Measurements from ENCODE around the gene PLCL1.

PLCL1 gene

DNA sequence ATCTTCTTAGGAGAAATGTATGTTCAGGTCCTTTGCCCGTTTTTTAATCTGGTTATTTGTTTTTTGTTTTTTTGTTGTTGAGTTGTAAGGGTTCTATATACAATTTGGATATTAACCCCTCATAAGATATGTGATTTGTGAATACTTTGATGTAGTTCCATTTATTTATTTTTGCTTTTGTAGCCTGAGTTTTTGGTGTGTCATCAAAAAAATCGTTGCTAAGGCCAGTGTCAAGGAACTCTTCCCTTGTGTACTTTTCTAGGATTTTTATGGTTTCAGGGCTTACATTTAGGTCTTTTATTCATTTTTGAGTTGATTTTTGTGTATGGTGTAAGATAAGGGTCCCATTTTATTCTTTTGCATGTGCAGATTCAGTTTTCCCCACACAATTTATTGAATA lies 372.6 kb downstream of the PLCL1 start:
- Histone ChIP-seq H3K4me3 (replicated peaks; ENCODE audit: insufficient read depth, low read length) (no peak overlapping the region), H3K27ac (replicated peaks) (no peak overlapping the region), H3K27me3 (ENCODE audit: insufficient read depth, poor library complexity, severe bottlenecking) (no peaks in the 10 kb centered on the region)
- no peak for DNase-seq (ENCODE audit: low read depth in 1 of 2, low spot score in 1 of 2)
- TF ChIP-seq REST (IDR thresholded peaks at IDR 0.05; ENCODE audit: insufficient replicate concordance, low read depth) (no peak), SPI1 (IDR thresholded peaks at IDR 0.05; ENCODE audit: borderline replicate concordance, low read depth) (no peak), POLR2AphosphoS5 (IDR thresholded peaks at IDR 0.05; ENCODE audit: low read depth) (no peak)

DNA sequence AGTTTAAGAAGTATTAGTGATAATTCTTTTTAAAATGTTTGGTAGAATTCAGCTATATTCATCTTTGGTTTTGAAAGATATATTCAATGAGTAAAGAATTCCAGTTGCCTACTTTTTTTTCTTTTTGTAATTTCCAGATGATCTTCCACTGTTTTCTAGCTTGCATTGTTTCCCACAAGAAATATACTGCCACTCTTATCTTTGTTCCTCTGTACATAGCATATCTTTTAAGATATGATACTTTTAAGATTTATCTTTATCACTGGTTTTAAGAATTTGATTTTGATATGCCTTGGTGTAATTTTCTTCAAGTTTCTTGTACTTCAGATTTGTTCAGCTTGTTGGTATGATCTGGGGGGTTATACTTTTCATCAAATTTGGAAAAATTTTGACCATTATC lies 374.4 kb downstream of the PLCL1 start:
- Histone ChIP-seq H3K27me3 (ENCODE audit: insufficient read depth, poor library complexity, severe bottlenecking) (no peaks in the 10 kb centered on the region), H3K4me3 (replicated peaks; ENCODE audit: insufficient read depth, low read length) (no peak overlapping the region), H3K27ac (replicated peaks) (no peak overlapping the region)
- DNase-seq (ENCODE audit: low read depth in 1 of 2, low spot score in 1 of 2), result no peak
- TF ChIP-seq SPI1 (IDR thresholded peaks at IDR 0.05; ENCODE audit: borderline replicate concordance, low read depth) (no peak), GABPA (IDR thresholded peaks at IDR 0.05; ENCODE audit: low read depth) (no peak), POLR2AphosphoS5 (IDR thresholded peaks at IDR 0.05; ENCODE audit: low read depth) (no peak), REST (IDR thresholded peaks at IDR 0.05; ENCODE audit: insufficient replicate concordance, low read depth) (no peak)
- TF ChIP-seq, protein P1, sequence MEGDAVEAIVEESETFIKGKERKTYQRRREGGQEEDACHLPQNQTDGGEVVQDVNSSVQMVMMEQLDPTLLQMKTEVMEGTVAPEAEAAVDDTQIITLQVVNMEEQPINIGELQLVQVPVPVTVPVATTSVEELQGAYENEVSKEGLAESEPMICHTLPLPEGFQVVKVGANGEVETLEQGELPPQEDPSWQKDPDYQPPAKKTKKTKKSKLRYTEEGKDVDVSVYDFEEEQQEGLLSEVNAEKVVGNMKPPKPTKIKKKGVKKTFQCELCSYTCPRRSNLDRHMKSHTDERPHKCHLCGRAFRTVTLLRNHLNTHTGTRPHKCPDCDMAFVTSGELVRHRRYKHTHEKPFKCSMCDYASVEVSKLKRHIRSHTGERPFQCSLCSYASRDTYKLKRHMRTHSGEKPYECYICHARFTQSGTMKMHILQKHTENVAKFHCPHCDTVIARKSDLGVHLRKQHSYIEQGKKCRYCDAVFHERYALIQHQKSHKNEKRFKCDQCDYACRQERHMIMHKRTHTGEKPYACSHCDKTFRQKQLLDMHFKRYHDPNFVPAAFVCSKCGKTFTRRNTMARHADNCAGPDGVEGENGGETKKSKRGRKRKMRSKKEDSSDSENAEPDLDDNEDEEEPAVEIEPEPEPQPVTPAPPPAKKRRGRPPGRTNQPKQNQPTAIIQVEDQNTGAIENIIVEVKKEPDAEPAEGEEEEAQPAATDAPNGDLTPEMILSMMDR (IDR thresholded peaks at IDR 0.05; ENCODE audit: insufficient read depth, low read length), result no peak

- H3K27me3 ChIP-seq (ENCODE audit: insufficient read depth, poor library complexity, severe bottlenecking), result peaks cover 3% of the 10 kb centered on the region
- no peak for DNase-seq (ENCODE audit: low read depth in 1 of 2, low spot score in 1 of 2)
- TF ChIP-seq GABPA (IDR thresholded peaks at IDR 0.05; ENCODE audit: low read depth) (no peak), POLR2AphosphoS5 (IDR thresholded peaks at IDR 0.05; ENCODE audit: low read depth) (no peak), REST (IDR thresholded peaks at IDR 0.05; ENCODE audit: insufficient replicate concordance, low read depth) (no peak), SPI1 (IDR thresholded peaks at IDR 0.05; ENCODE audit: borderline replicate concordance, low read depth) (no peak)
- TF ChIP-seq, protein P1 (IDR thresholded peaks at IDR 0.05; ENCODE audit: insufficient read depth, low read length), result no peak
- no peak overlapping the region for H3K27ac ChIP-seq (replicated peaks)
- no peak overlapping the region for H3K4me3 ChIP-seq (replicated peaks; ENCODE audit: insufficient read depth, low read length)
These were observed 381.9 kb downstream of the PLCL1 start for GRCh38 chr2:198186257-198186656.

All from HL-60 (cell line).